Measurements from ENCODE around the gene NFATC2. TPM values are rescaled to one million over a fixed set of nuclear protein-coding genes. Genes with fewer than 3 reads are reported as not detected.

The NFATC2 gene
- total RNA-seq, 1 donor from 2014 or later: 1.9 TPM

GRCh38 chr20:51411870-51412269, 130.6 kb downstream of the NFATC2 start:
- no peak for TF ChIP-seq CTCF (conservative IDR thresholded peaks at IDR 0.05; ENCODE audit: low read depth, low read length)
- no peak overlapping the region for H3K4me3 ChIP-seq (ENCODE audit: low read depth, low read length)
- no peak for DNase-seq (ENCODE audit: low read depth)

GRCh38 chr20:51410586-51411325, 131.8 kb downstream of the NFATC2 start:
- no peak for TF ChIP-seq CTCF (conservative IDR thresholded peaks at IDR 0.05; ENCODE audit: low read depth, low read length)
- DNase-seq (ENCODE audit: low read depth): no peak
- no peak overlapping the region for H3K4me3 ChIP-seq (ENCODE audit: low read depth, low read length)

- no peak for DNase-seq (ENCODE audit: low read depth)
- H3K4me3 ChIP-seq (ENCODE audit: low read depth, low read length): no peak overlapping the region
- TF ChIP-seq CTCF (conservative IDR thresholded peaks at IDR 0.05; ENCODE audit: low read depth, low read length): no peak
Measured at GRCh38 chr20:51409192-51409880, 133.2 kb downstream of the NFATC2 start.

GRCh38 chr20:51404297-51405060, 138.0 kb downstream of the NFATC2 start:
- no peak for DNase-seq (ENCODE audit: low read depth)
- no peak overlapping the region for H3K4me3 ChIP-seq (ENCODE audit: low read depth, low read length)
- TF ChIP-seq CTCF (conservative IDR thresholded peaks at IDR 0.05; ENCODE audit: low read depth, low read length): no peak

GRCh38 chr20:51403466-51404220, 138.9 kb downstream of the NFATC2 start:
- TF ChIP-seq CTCF (conservative IDR thresholded peaks at IDR 0.05; ENCODE audit: low read depth, low read length): no peak
- H3K4me3 ChIP-seq (ENCODE audit: low read depth, low read length): no peak overlapping the region
- DNase-seq (ENCODE audit: low read depth): no peak

GRCh38 chr20:51402201-51402600, 140.3 kb downstream of the NFATC2 start:
- no peak for TF ChIP-seq CTCF (conservative IDR thresholded peaks at IDR 0.05; ENCODE audit: low read depth, low read length)
- DNase-seq (ENCODE audit: low read depth): no peak

More at GRCh38 chr20:51402201-51402600, 140.3 kb downstream of the NFATC2 start:
- no peak overlapping the region for H3K4me3 ChIP-seq (ENCODE audit: low read depth, low read length)

Measured in epithelial cell of proximal tubule (primary cell).